Activated T-cell treated with anti-CD3 and anti-CD28 coated beads, Interleukin-2, amount 50 U/mL, for 4 hours (primary cell): ENCODE results near the gene CYP4F22. TPM values are rescaled to one million over a fixed set of nuclear protein-coding genes. Genes with fewer than 3 reads are reported as not detected.
A peak's percentile ranks its signal among the peaks of the same experiment; 100 is the strongest.
"Not testable (repeated sequence)": the region's sequence is repeated elsewhere in the genome, so short reads cannot be mapped to it uniquely, and the experiment has no call there.

Experiments
- ATAC-seq, 2 donors: fragments of 200-7000 bp; cut with Tn5 transposase; one replicate each; pipeline ENCODE4 v1.10.0; 2021
- DNase-seq: peaks from one replicate; pipeline ENCODE4 v3.0.0-alpha.2; 2020
- H3K27me3 Mint-ChIP-seq: one replicate; pipeline ENCODE4 v1.8.0; 2021; ENCODE audit warnings: low read depth, mixed read lengths
- H3K36me3 Mint-ChIP-seq: one replicate; pipeline ENCODE4 v1.8.0; 2022; ENCODE audit warnings: mixed read lengths; ENCODE audit not compliant: insufficient read depth
- H3K4me1 Mint-ChIP-seq: one replicate; pipeline ENCODE4 v1.8.0; 2021; ENCODE audit warnings: low read depth, mixed read lengths
- H3K4me3 Mint-ChIP-seq: one replicate; pipeline ENCODE4 v1.8.0; 2021; ENCODE audit warnings: mild to moderate bottlenecking, moderate library complexity, mixed read lengths
- H3K9me3 Mint-ChIP-seq: one replicate; pipeline ENCODE4 v1.8.0; 2021; ENCODE audit warnings: mixed read lengths
- total RNA-seq, 3 donors: library from RNA; stranded (reverse); gene quantifications; one replicate each; pipeline ENCODE4 v1.2.1, GENCODE V29; 2021

CYP4F22 gene
- total RNA-seq, 3 donors from 2014 or later, result 0.57 to 0.82 (median 0.78) TPM

DNA sequence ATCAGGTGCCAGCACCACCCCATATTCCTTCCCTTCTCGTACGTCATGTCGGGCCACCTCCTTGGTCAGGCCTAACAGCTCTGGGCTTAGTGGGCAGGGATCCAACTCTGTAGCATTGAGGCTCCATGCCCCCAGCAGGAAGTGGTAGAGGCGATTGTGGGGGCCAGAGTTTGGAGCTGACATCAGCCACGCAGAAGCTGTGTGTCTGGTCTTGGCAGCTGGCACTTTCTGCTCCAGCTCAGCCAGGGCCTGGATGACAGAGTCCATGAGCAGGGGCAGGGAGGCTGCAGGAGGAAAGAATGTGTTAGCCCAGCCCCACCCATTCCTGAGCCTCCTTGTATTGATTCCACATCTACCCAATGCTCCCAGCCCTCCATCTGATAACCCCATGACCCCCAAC, 32.0 kb upstream of the CYP4F22 start:
- no peak overlapping the region for H3K4me3 Mint-ChIP-seq
- no peak for DNase-seq

DNA sequence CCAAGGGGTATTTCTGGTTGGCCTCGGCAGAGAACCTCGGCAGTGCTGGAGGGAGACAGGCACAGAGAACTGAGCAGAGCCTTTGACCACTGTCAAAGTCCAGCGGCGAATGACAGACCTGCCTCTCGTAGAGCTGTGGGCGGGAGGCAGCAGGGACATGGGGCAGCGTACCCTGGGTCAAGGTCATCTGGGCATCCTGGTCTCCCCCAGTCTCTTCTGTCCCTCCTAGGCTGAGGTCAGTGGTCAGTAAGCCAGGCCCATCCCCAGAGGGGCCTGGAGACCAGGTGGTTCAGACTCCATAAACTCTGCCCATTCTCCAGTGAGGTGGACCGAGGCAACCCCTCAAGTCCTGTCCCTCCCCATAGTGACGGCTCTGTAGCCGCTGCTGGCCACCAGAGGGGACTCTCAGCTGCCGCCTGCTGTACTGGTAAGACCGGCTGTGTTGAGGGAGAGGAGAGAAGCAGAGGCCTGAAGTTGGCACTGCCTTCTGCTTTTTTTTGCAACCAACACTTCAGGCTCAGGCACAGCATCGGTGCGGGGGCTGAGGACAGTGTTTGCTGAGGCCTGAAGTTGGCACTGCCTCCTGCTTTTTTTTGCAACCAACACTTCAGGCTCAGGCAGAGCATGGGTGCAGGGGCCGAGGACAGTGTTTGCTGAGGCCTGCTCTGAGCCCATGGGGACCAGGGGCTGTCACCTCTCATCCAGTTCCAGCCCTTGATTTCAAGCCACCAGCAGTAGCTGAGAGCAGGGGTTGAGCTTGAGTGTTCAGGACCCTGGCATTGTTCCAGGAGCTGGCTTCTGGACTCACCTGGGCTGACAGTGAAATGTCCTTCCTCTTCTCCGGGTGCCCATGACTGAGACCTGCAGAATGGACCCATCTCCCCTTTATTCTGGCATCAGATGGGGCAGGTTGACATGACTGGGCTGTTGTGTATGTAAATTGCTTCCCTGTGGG, 28.7 kb upstream of the CYP4F22 start, which contains the start of gene PGLYRP2:
Gene PGLYRP2, minus strand, starts transcription at position 111 of the 955 bp plus-strand sequence. CDS start 130 bp downstream, outside the sequence.
- DNase-seq (no peak), ATAC-seq (peak in 1 of 2 donors; percentile 35)
- Mint-ChIP-seq H3K4me3 (no peak within 1 kb of the TSS), H3K27me3 (no peaks in the 10 kb centered on the region), H3K4me1 (peaks cover 37% of the 10 kb centered on the region), H3K36me3 (no peaks in the 10 kb centered on the region), H3K9me3 (no peaks in the 10 kb centered on the region)

More for the DNA sequence above, 32.0 kb upstream of the CYP4F22 start:
- Mint-ChIP-seq H3K9me3 (no peaks in the 10 kb centered on the region), H3K36me3 (no peaks in the 10 kb centered on the region), H3K27me3 (no peaks in the 10 kb centered on the region), H3K4me1 (peaks cover 32% of the 10 kb centered on the region)
- no peak for ATAC-seq

DNA sequence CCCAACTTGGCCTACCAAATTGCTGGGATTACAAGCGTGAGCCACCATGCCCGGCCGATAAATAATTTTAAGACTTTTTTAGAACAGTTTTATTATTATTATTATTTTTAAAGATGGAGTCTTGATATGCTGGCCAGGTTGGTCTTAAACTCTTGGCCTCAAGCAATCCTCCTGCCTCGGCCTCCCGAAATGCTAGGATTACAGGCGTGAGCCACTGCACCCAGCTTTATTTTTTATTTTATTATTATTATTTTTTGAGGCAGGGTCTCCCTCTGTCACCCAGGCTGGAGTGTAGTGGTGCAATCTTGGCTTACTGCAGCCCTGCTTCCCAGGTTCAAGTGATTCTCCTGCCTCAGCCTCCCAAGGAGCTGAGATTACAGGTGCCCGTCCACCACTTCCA, 27.3 kb upstream of the CYP4F22 start:
- H3K27me3 Mint-ChIP-seq, H3K36me3 Mint-ChIP-seq, H3K4me3 Mint-ChIP-seq, H3K9me3 Mint-ChIP-seq, DNase-seq, ATAC-seq: not testable (repeated sequence)
- H3K4me1 Mint-ChIP-seq, result peaks cover 37% of the 10 kb centered on the region

DNA sequence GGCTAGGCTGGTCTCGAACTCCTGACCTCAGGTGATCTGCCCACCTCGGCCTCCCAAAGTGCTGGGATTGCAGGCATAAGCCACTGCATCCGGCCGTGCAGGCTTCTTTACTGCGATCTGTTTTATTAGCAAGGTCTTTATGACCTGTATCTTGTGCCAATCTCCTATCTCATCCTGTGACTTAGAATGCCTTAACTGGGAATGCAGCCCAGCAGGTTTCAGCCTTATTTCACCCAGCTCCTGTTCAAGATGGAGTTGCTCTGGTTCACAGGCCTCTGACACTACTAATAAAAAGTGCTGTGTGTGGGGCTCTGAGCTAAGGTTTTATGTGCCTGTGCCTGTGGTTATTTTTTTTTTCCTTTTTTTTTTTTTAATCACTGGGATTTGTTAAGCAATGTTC, 22.6 kb upstream of the CYP4F22 start:
- ATAC-seq, DNase-seq, H3K4me1 Mint-ChIP-seq, H3K9me3 Mint-ChIP-seq, H3K27me3 Mint-ChIP-seq, H3K4me3 Mint-ChIP-seq, H3K36me3 Mint-ChIP-seq: not testable (repeated sequence)

DNA sequence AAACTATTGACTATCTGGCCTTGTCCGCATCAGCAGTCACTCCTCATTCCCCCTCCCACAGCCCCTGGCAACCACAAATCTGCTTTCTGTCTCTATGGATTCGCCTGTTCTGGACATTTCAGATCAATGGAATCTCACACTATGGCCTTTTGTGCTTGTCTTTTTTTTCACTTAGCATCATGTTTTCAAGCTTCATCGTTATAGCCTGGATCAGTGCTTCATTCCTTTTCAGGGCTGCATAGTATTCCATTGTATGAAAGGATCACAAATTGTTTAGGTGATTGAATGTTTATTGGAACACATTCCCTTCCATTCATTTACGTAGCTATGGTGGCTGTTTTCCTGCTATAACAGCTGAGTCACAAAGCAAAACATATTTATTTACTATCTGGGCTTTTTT, 21.3 kb upstream of the CYP4F22 start:
- Mint-ChIP-seq H3K27me3 (no peaks in the 10 kb centered on the region), H3K4me3 (no peak overlapping the region), H3K4me1 (peaks cover 10% of the 10 kb centered on the region), H3K36me3 (no peaks in the 10 kb centered on the region), H3K9me3 (peaks cover 4% of the 10 kb centered on the region)
- ATAC-seq, result no peak
- DNase-seq, result no peak

DNA sequence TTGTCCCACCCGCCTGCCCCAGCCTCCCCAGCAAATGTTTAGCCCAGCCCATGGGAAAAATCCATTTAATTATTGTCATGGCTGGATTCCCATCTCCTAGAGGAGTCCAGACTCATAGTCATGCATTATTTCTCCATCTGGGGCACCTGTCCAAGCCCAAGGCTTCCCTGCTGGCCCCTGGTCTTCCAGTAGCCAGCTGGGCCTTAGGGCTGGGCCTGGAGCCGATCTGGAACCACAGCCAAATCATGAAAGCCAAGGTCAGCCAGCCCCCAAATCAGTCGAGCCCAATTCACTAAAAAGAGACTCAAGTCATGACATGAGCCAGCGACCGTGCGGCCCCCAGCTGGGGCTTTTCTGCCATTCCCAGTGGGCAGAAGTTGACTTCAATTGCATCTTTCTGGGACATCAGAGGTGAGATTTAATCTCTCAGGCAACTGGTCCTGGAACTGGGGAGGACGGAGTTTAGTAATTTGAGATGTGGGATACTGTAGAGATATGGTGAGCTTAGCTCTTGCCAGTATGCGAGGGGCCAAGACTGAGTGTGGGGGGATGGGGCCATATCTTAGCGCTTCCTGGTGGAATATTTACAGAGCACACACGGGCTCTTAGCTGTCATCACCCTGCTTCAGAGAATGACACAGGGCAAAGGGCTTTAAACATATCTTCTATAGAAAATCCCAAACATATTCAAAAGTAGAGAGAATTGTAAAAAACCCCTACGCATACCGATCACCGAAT, 19.7 kb upstream of the CYP4F22 start:
- Mint-ChIP-seq H3K9me3 (peaks cover 4% of the 10 kb centered on the region), H3K4me3 (no peak overlapping the region)
- DNase-seq, result no peak

DNA sequence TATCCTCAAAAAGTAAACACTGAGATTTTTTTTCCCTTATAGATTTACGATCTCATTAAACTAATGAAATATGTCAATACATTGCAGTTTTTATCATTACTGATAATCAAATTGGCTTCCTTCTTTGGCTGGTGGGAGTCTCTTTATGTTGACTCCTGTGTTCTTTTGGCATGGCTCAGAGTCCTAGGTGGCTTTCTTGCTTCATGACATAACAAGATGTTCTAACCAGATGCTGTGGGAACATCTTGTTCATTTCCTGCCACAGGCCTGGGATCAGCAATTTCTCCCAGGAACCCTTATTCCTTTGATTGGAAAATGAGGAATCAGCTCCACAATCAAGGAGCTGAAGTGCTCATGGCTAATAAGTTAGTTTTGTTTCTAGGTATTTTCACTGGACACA, 13.2 kb upstream of the CYP4F22 start:
- Mint-ChIP-seq H3K9me3 (no peaks in the 10 kb centered on the region), H3K27me3 (no peaks in the 10 kb centered on the region), H3K4me1 (peaks cover 6% of the 10 kb centered on the region), H3K4me3 (no peak overlapping the region), H3K36me3 (no peaks in the 10 kb centered on the region)
- ATAC-seq (no peak), DNase-seq (no peak)

More for the DNA sequence above, 19.7 kb upstream of the CYP4F22 start:
- Mint-ChIP-seq H3K36me3 (no peaks in the 10 kb centered on the region), H3K4me1 (peaks cover 2% of the 10 kb centered on the region), H3K27me3 (no peaks in the 10 kb centered on the region)
- ATAC-seq, result no peak

DNA sequence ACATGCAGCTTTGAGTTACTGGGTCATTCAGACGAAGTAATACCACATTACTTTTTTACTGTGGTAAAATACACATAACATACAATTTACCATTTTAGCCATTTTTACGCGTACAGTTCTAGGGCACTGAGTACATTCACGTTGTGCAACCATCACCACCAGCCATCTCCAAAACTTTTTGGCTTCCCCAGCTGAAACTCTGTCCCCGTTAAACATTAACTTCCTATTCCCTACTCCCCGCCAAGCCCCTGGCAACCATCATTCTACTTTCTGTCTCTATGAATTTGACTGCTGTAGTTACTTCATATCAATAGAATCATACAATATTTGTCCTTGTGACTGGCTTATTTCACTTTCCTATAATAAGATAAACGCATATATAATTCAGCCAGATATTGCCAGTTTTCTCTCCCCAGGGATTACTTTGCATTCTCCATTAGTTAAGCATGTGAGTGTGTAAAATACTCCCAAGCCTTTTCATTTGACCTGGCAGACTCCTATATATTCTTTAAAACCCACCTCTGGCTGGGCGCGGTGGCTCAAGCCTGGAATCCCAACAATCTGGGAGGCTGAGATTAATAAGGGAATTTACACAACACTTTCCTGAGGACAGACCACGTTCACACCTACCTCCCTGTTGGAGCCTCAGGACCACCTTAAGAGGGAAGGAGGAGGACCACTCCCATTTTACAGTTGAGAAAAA, 10.0 kb upstream of the CYP4F22 start:
- no peaks in the 10 kb centered on the region for H3K9me3 Mint-ChIP-seq

DNA sequence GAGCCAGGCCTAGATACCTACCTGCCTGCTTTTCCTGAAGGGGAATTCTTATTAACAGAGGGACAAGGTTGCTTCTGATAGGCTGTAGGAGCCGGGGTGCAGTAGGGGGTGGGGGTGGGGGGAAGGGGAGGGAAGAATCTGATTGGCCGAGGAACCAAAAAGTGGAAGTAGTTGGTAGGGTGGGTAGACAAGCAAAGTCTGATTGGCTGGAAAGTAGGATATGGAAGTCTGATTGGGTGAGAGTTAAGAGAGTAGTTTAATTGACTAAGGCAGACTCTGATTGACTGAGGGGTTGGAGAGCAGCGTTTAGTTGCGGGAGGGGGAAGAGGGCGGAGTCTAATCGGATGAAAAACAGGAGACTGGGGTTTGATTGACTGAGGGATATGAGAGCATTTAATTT, 9.4 kb upstream of the CYP4F22 start:
- ATAC-seq, result peak in 1 of 2 donors; percentile 28
- no peaks in the 10 kb centered on the region for H3K36me3 Mint-ChIP-seq
- no peak overlapping the region for H3K4me3 Mint-ChIP-seq
- no peaks in the 10 kb centered on the region for H3K9me3 Mint-ChIP-seq
- no peaks in the 10 kb centered on the region for H3K27me3 Mint-ChIP-seq
- peaks cover 9% of the 10 kb centered on the region for H3K4me1 Mint-ChIP-seq
- no peak for DNase-seq

More for the DNA sequence above, 10.0 kb upstream of the CYP4F22 start:
- Mint-ChIP-seq H3K27me3 (no peaks in the 10 kb centered on the region), H3K36me3 (no peaks in the 10 kb centered on the region), H3K4me3 (no peak overlapping the region), H3K4me1 (peaks cover 9% of the 10 kb centered on the region)
- no peak for DNase-seq
- ATAC-seq, result no peak

DNA sequence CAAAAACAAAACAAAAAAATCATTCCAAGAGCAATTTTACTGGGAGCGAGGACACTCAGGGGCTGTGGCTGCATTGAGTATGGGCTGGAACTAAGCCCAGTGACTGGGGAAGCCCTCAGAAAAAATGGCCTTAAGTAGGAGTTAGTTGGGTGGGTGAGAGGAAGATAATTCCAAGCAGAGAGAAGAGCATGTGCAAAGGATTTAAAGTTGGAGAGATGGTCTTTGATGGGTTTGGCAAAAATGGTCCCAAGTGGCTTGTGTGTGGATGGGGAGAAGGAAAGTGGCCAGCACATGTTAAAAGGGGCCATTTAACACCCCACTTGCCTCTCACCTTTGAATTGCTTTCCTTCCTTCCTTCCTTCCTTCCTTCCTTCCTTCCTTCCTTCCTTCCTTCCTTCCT, 6.7 kb upstream of the CYP4F22 start:
- no peak overlapping the region for H3K4me3 Mint-ChIP-seq
- peaks cover 2% of the 10 kb centered on the region for H3K27me3 Mint-ChIP-seq
- no peak for ATAC-seq
- peaks cover 9% of the 10 kb centered on the region for H3K4me1 Mint-ChIP-seq
- no peaks in the 10 kb centered on the region for H3K9me3 Mint-ChIP-seq
- no peaks in the 10 kb centered on the region for H3K36me3 Mint-ChIP-seq
- no peak for DNase-seq

DNA sequence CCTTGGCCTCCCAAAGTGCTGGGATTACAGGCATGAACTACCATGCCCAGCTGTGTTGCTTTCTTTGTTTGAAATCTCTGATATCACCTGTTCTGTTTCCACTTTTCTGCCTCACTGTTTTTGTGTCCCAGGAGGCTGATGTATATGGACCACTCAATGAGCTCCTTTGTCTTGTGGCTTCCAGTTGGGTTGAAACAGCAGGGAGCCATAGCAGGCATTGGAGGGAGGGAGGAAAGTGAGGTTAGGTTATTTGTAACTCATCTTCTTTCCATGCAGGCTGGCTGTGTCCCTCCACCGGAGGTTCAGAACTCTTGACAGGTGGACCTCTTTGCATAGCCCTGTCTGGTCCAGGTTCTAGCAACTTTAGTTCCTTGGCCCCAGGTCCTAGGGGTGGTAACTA, 6.1 kb upstream of the CYP4F22 start:
- H3K9me3 Mint-ChIP-seq, result no peaks in the 10 kb centered on the region
- H3K27me3 Mint-ChIP-seq, result peaks cover 2% of the 10 kb centered on the region
- no peaks in the 10 kb centered on the region for H3K36me3 Mint-ChIP-seq
- DNase-seq, result no peak
- no peak for ATAC-seq
- peaks cover 9% of the 10 kb centered on the region for H3K4me1 Mint-ChIP-seq
- H3K4me3 Mint-ChIP-seq, result no peak overlapping the region

DNA sequence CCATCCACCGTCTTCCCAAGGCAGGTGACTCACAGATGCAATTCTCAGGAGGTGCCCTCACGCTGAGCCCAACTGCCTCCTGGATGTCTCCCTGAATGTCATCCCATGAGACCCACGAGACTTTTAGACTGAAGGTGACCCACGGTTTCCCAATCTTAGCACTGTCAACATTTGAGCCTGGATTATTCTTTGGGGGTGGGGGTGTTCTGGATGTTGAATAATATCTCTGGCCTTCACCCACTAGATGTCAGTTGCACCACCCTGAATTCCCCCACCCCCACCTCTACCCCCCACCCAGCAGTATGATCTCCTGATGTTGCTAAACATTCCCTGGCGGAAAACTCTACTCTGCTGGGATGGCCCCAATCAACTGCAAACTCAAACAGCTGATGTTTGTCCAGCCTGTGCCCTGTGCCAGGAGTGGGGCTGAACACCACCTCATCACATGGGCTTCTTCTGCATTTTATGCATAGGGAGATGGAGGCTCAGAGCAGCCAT, 2.2 kb upstream of the CYP4F22 start:
- DNase-seq (no peak), ATAC-seq (no peak)
- Mint-ChIP-seq H3K4me1 (peaks cover 21% of the 10 kb centered on the region), H3K27me3 (peaks cover 10% of the 10 kb centered on the region), H3K4me3 (no peak overlapping the region), H3K9me3 (no peaks in the 10 kb centered on the region), H3K36me3 (no peaks in the 10 kb centered on the region)

DNA sequence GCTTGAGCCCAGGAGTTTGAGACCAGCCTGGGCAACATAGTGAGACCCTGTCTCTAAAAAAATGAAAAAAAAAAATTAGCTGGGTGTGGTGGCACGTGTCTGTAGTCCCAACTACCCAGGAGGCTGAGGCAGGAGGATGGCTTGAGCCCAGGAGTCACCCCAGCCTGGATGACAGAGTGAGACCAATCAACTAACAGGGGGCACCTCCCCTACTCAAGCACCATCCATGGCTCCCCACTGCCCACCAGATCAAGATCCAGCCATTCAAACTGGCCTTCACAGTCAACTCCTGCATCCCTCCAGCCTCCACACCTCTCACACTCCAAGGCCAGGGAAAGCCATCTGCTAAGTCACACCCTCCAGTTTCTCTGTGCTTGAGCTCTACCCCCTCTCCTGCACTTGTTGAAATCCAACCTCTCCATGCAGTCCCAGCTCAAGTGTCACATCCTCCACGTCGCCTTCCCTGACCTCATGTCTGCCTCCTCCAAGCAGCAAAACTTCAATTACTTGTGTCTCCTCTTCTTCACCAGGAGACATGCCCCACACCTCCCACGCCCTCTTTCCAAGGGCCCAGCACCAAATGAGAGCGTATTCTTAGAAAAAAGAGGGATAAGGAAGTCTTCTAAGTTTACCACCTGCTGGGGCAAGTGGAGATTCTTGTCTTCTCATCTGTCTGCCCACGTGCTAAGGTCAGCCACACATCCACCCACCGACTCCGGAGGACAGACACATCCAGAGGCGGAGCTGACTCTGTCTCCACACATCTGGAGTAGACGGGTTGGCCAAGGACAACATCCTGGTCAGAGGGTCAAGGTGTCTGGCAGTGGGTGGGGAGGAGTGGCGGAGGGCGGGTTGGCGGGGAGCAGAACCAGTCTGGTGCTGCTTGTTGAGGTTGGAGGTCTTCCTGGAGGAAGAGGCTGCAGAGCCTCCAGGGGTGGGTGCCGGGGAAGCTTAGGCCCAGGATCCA, 974 bp upstream of the CYP4F22 start:
- ATAC-seq, result no peak
- H3K36me3 Mint-ChIP-seq, result no peaks in the 10 kb centered on the region
- DNase-seq, result no peak
- H3K9me3 Mint-ChIP-seq, result no peaks in the 10 kb centered on the region
- peaks cover 10% of the 10 kb centered on the region for H3K27me3 Mint-ChIP-seq
- peaks cover 22% of the 10 kb centered on the region for H3K4me1 Mint-ChIP-seq
- H3K4me3 Mint-ChIP-seq, result peak overlapping the region; percentile 78
